HG02623 (cell line): ENCODE measurements around the gene COL18A1.

Experiments used
- ATAC-seq: cut with Tn5 transposase; IDR thresholded peaks from one replicate; pipeline ENCODE4 v1.9.1; 2021; ENCODE audit warnings: moderate library complexity; ENCODE audit not compliant: unreplicated experiment

COL18A1 gene

DNA sequence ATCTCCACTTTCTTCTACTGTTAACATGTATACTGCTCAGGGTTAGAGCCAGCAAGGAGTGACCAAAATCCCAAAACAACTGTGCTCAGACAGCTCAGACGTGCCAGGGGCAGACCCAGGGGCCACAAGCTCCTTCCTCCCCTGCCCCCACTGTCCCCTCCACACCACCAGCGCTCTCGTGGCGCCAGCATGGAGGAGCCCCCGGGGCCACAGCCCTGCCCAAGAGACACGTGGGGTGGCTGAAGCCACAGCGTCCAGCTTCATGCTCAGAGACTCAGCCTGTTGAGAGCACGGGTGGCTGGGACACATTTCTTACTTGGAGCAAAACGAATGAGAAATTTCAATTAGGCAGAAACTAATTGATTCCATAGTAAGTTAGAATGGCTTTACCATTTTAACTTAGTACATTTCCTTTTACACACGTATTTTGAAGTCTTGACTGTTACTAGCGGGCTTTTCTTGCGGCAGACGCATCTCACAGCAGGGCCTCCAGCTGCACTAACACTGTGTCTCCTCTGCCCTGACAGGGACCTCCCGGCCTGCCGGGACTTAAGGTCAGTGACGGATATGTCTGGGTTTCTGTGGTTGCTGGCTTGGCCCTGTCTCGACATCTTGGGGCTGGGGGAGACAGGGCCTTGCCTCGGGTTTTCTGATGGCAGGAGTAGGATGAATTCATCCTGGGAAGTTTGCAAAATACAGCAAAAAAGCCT, 83.1 kb downstream of the COL18A1 start:
- ATAC-seq = no peak

DNA sequence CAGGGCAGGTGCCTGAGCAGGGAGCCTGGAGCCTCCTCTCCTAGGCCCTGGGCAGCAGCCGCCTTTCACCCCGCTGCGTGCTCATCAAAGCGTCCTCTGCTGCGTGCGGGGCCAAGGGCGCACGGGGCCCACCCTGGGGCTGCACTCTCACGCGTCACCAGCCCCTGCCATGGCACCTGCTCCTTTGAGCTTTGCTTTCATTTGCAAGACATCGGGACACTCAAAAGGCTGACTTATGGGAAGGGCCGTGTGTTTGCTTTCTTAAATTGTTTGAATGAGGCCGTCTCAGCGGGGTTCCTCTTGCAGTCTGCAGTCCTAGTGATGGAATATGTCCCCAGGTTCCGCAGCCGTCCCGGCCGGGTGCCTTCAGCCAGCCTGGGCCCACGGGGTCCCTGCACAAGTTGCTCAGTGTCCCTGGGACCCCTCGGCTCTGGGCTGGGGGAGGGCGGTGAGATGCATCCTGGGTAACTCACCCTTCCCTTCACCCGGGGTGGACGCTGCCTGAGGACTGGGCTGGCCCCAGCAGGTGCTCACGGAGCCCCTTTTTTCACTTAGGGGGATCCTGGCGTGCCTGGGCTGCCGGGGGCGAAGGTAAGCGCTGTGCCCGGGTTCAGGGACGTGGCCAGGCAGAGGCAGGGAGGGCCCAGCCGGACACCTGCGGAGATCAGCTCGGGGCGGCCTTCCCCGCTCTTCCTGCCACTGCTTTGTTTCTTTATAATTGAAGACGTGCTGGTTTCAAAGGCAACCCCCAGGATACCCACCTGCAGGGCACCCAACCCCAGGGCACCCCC, 84.2 kb downstream of the COL18A1 start:
- no peak for ATAC-seq

GRCh38 chr21:45489722-45489982, 84.7 kb downstream of the COL18A1 start:
- ATAC-seq = no peak

- ATAC-seq = no peak
Observed at GRCh38 chr21:45490049-45490731, 85.2 kb downstream of the COL18A1 start.

- ATAC-seq = no peak
Observed at GRCh38 chr21:45491056-45491455, 86.1 kb downstream of the COL18A1 start.

DNA sequence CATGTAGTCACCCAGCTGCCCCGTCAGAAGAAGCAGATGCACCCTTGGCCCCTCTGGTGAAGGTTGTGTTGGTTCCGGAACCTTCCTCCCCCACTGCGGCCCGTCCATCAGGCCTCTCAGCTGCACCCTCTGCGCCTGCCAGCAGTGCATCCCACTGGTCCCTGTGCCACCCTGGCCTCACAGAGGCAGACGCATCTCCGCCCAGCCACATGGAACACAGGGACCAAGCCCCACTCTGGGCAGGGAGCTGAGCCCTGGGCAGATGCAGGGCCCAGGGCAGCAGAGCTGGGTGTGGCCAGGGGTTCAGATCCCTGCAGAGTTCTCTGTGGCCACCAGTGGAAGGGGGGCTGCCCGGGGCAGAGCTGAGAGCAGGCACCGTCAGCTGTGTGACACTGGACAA, 86.7 kb downstream of the COL18A1 start:
- no peak for ATAC-seq

- ATAC-seq = no peak
Observed at GRCh38 chr21:45492765-45493164, 87.8 kb downstream of the COL18A1 start.

GRCh38 chr21:45493401-45494001, 88.5 kb downstream of the COL18A1 start:
- no peak for ATAC-seq

- no peak for ATAC-seq
Observed at GRCh38 chr21:45494135-45494850, 89.3 kb downstream of the COL18A1 start.

DNA sequence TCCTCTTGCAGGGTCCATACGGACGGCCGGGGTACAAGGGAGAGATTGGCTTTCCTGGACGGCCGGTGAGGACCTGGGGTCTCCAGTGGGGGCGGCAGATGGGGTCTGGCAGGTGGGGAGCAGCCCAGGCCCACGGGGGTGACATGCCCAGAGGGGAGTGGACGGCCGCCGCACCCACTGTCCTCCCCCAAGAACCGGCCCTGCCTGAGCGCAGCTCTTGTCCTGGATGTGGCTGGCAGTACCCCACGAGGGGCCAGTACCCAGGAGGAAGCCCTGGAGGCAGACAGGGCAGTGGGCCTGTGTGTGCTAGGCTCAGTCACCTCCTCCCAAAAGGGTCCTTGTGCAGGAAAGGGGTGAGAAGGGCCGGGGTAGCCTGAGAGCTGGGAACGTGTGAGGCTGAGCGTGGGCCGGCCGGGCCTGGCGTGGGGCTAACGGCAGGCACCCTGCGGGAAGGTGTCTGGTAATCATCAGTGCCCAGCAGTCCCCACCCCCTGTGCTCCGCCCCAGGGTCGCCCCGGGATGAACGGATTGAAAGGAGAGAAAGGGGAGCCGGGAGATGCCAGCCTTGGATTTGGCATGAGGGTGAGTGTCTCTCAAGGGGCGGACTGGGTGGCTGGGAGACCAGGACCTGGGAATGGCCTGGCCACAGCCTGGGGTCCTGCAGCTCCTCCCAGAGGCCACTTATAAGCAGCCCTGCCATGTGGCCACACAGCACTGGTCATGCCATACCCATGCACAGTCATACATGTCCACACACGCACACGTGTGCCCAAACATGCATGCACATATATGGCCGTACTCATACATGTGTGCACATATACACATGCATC, 90.1 kb downstream of the COL18A1 start:
- ATAC-seq = no peak

DNA sequence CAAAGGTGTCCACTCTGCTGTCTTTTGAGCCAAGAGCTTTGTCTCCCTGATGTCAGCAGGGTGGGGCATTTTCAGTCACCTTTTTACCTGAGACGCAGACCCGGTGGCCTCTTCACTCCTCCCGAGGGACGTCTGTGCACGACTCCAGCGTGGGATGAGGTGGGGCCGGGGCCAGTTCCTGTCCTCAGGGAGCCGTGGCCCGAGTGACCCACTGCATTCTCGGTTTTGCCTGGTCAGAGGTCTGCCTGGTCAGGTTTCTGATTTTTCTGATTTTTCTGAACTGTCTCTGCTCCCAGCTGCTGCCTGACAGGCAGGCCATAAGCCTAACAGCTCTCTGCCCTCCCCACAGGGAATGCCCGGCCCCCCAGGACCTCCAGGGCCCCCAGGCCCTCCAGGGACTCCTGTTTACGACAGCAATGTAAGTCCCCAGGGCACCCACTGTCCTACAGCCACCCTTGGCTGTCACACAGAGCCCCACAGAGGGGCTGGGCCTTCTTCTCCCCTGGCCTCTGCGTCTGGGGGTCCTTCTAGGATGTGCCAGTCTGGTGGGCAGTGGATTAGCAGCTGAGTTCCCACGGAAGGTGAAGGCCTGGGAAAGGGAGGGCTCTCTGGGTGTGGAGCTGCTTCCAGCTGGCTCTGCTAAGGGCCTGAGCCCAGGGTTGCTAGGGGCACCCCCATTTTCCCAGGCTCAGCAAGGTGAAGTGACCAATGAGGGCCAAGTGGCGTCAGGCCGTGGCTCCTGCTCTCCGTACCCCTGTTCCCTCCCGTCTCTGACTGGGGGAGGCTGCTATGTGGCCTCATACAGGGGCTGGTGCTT, 91.4 kb downstream of the COL18A1 start:
- ATAC-seq = no peak

- no peak for ATAC-seq
Observed at GRCh38 chr21:45496968-45497845, 92.2 kb downstream of the COL18A1 start.

DNA sequence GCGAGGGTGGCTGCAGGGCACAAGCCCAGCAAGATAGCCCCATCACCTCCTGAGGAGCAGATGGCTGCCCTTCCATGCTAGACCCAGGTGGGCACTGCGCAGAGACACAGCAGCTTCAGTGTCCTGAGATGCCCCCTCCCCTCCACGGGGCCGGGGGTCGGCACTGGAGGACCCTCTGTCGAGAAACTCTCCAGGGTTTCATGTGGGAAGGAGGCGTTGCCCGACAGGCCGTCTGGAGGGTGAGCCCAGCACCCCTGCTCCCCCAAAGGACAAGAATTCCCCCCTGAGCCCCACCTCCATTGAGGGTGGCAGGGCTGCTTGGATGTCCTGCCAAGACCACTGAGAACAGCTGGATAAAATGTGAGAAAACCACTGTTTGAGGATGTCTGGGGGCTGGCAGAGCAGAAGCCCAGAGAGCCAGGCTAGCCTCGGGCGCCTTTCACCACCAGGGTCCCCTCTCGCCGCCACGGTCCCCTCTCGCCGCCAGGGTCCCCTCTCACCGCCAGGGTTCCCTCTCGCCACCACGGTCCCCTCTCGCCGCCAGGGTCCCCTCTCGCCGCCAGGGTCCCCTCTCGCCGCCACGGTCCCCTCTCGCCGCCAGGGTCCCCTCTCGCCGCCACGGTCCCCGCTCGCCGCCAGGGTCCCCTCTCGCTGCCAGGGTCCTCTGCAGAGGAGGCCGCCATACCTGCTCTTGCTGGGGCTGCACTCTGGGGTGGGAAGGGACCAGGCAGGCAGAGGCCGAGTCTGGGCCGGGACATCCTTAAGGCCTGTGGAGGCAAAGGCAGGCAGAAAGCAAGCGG, 93.1 kb downstream of the COL18A1 start:
- no peak for ATAC-seq

GRCh38 chr21:45498646-45499000, 93.7 kb downstream of the COL18A1 start:
- ATAC-seq = no peak

GRCh38 chr21:45499201-45499750, 94.3 kb downstream of the COL18A1 start:
- ATAC-seq = no peak

DNA sequence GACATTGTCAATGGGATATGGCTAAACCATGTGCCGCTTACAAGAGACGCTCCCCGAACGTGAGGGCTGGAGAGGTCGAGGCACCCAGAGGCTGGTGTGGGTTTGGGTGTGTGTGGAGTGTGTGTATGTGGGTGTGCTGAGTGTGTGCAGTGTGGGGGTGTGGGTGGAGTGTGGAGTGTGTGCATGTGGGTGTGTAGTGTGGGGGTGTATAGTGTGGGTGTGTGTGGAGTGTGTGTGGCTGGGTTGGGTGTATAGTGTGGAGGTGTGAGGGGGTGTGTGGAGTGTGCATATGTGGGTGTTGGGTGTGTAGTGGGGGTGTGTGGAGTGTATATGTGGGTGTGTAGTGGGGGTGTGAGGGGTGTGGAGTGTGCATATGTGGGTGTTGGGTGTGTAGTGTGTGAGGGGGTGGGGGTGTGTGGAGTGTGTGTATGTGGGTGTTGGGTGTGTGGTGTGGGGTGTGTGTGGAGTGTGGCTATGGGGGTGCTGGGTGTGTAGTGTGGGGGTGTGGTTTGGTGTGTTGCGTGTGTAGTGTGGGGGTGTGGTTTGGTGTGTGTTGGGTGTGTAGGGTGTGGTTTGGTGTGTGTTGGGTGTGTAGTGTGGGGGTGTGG, 95.1 kb downstream of the COL18A1 start:
- no peak for ATAC-seq
